GM19455 (cell line): ENCODE results near the gene CFAP77.

Experiments
- ATAC-seq: cut with Tn5 transposase; IDR thresholded peaks from one replicate; pipeline ENCODE4 v1.9.1; 2021; ENCODE audit not compliant: unreplicated experiment

CFAP77 gene

DNA sequence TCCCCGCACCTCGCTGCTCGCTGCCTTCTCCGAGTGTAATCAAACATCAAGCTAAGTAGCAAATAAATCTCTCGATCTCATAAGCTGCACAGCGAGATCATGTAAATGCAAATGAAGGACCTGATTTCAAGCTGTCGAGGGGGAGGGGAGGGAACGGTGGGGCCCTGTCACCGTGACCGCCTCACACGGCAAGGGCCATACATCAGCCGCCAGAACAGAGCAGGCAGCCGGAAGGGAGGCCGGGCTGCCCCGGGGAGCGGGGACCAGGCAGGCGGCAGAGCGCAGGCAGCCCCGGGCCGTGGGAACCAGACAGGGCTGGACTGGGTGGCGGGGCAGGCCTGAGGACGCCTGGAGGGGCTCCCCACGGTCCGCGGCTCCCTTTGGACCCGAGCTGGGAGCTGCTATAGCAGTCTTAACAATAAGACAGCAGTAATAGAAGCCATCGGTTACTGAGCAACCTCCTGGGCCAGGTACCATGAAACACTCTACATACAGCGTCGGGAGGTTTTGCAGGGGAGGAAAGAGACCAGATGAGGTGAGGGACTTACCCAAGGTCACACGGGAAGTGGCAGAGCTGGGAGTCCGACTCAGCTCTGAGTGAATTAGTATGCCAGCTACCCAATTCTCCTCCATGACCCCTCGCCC is 76.8 kb downstream of the CFAP77 start:
- no peak for ATAC-seq

- no peak for ATAC-seq
Observed at GRCh38 chr9:132487351-132487791, 77.4 kb downstream of the CFAP77 start.

DNA sequence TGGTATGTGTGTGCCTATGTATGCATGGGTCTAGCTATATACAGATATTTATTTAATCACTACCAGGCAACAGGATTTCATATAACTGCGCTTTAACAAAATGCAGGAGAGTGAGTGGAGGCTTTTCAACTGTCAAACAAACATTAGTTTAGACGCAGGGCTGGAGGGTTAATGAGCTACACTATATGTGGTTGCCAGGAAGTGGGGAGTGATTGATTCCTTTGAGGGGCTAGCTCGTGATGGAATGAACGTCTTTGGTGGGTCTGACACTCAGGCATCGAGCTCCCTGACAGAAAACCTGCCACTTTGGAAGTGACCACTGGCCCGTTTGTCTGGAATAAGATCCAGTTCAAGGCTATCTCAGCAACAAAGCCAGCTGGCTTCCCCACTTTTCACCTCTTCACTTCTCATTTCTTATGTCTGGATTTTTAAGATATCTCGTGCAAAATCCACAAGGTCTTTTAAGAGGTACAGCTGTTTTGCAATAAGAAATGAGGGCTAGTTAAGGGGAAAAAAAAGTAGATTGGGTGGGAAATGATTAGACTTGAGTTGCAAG is 78.0 kb downstream of the CFAP77 start:
- no peak for ATAC-seq

DNA sequence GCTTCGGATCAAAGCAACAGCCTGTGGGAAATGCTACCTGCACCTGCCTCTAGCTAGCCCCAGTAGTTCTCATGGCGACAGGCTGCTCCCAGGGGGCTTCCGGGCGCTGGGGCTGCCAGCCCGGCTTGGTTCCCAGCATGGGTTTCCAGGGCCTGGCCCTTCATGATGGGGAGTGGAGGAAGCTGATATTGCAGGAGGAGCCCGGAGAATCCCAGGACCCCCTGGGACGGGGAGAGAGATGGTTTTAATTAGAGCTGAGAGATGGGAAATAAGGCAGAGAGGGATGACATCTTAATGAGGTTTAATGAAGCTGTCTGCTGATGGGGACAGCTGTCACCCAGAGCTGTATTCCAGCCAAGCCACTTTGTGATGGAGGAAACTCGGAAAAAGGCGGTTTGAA is 78.6 kb downstream of the CFAP77 start:
- no peak for ATAC-seq

- no peak for ATAC-seq
Observed at GRCh38 chr9:132489536-132489935, 79.5 kb downstream of the CFAP77 start.

- ATAC-seq = no peak
Observed at GRCh38 chr9:132494857-132495256, 84.8 kb downstream of the CFAP77 start.

GRCh38 chr9:132497731-132498130 is 87.7 kb downstream of the CFAP77 start:
- no peak for ATAC-seq

DNA sequence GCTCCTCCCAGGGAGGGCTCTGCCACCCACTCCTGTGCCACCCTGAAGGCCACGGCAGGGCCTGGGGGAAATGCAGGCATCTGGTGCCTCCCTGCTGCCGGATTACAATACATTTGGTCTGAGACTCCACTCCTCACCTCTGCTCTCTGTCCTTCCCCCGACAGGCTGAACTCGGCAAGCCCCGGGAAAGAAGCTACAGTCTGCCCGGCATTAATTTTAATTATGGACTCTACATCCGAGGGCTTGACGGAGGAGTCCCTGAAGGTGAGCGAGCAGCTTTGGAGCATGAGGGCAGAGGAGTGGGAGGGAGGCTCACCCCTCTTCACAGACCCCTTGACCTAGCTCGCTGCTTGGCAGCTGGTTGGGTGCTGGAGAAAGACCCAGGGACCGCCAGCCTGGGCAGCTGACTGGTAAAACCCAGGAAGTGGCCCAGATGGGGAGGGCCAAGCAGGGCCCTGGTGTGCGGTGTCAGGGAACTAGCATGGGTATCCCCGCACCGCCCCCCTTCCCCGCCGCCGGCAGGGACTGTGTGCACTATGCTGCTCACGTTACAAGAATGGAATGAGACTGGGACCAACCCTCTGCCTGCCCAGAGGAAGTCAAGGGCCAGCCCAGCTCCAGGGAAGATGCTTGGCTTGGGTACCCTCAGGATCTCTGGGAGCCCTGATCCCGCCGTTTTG is 88.7 kb downstream of the CFAP77 start:
- ATAC-seq = no peak

- ATAC-seq = no peak
Observed at GRCh38 chr9:132499251-132499650, 89.2 kb downstream of the CFAP77 start.

DNA sequence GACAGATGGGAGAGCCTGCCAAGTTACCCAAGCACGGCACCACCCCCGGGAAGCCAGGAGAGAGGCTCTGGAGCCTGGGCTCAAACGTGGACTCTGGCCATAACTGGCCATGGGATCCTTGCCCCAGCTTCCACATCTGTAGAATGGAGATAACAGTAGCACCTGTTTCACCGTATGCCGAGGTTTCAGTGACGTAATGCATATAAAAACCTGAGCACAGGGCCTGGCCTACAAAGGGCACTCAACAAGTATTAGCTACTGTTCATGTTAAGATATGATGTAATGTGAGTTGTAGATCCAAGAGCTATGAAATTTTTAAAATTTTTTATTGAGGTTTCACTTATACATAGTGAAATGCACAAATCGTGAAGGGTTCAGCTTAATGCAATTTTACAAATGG is 90.2 kb downstream of the CFAP77 start:
- ATAC-seq = no peak

DNA sequence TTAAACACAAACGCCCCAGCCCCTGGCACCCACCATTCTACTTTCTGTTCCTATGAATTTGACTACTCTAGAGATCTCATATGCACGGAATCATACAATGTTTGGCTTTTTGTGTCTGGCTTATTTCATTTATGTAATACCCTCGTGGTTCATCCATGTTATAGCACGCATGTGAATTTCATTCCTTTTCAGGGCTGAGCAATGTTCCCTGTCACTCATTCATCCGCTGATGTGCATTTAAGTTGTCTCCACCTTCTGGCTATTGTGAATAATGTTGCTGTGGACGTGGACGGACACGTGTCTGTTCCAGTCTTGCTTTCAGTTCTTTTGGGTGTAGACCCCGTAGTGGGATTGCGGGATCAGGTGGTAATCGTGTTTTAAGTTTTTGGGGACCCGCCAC is 92.5 kb downstream of the CFAP77 start:
- ATAC-seq = no peak

DNA sequence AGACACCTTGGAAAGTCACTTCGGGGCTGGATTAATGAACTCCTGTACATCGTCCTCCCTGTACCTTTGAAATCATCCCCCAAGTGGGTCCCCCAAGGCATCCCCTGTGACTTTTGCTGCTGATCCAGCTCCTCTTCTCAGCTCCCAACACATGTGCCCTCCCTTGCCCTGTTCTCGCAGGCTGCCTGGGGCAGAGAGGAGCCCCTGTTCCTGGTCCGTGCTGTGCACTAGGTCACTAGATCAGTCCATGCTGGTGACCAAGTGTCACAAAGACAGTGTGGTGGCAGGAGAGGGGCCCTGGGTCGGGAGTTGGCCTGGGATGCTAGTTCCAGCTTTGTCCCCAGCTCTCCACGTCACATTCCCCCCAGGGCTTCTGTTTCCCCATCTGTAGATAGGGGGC is 93.1 kb downstream of the CFAP77 start:
- no peak for ATAC-seq

GRCh38 chr9:132504488-132504887 is 94.5 kb downstream of the CFAP77 start:
- no peak for ATAC-seq

DNA sequence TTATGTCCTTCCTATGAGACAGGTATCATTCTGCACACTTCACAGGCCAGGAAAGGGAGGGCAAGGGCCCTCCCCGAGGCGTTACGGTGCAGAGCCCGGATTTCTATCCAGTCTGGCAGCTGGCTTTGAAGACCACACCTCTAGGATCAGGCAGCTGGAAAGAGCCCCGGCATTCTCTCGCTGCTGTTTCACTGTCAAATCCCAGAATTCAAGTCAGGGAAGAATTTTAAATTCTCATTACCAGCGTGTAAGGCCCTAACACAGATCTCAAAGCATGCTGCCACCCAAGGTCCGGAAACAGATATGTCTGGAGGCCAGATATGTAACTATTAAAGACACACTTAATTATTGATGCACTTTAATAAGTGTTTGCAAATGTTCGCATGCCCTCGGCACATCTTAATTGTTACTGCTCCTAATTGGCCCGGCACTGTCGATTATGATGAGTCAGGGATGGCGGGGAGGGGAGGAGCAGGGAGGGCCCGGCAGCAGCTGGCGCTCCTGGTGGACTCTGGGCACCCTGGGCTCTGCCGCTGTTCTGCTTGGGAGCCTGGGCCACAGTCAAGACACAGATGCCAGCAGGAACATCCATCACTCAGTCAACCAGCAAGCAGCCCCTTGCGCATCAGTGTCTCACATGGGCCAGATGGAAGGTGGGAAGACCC is 96.1 kb downstream of the CFAP77 start:
- no peak for ATAC-seq

DNA sequence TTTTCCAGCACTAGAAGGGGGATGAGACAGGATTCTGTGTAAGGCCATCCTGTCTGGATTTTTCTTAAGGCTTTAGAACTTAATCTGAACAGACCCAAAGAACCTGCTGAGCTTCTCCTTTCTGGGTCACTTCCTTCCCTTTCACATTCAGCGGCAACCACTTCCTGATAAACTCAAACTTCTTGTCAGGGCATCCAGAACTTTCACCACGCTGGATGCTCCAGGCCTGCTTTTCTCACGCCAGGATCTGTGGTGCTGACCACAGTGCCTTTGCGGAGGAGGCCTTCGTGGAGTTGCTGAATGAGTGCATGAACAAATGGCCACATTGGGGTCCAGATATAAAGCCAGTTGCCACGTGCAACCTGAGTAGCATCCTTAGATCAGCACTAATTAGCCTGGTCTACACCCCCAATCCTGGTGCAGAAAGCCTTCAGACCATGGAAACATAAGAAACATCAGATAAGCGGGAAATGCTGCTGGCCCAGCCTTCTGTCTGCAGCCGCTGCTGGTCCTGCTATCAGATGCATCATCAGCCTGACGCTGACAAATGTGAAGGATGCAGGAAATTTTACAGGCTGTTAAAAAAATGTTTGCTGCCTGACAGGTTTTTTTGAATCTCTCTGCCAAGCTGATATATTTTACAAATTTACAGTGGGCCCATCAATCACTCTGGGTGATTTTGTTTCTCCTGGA is 97.1 kb downstream of the CFAP77 start:
- no peak for ATAC-seq

DNA sequence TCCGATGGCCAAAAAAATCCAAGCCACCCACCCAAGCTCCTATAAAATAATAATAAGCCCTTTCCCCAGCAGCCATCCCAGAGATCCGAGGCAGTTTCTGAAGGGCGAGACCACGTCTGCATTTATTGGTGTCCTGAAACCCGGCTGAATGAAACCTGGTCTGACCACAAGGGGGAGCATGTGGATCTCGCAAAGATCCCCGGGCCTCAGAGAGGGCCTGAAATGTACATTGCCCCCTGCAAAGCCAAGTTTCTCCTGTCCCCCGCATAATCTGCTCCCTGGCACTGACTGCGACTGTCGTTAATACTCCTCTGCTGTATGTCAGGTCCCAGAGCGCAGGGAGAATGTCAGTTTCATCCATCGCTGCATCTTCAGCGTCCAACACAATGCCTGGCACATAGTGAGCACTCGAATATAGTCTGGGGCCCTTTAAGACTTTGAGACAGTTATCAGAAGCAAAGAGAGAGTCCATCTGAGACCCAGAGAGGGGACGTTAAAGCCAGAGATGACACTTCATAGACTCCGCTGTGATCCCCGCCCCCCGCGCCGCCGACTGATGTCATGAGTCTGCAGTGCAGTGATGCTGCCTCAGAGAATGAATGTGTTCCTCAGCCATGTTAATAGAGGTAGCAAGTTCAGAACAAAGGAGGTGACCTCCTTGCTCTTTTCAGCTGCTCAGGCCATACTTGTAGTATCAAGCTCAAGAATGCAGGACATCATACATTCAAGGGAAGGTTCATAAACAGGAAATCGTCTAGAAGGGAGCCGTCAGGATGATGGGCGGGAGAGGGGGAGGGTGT is 97.9 kb downstream of the CFAP77 start:
- ATAC-seq = no peak

- no peak for ATAC-seq
Observed at GRCh38 chr9:132509928-132510874, 100.2 kb downstream of the CFAP77 start.

GRCh38 chr9:132511191-132511999 is 101.4 kb downstream of the CFAP77 start:
- ATAC-seq = no peak

DNA sequence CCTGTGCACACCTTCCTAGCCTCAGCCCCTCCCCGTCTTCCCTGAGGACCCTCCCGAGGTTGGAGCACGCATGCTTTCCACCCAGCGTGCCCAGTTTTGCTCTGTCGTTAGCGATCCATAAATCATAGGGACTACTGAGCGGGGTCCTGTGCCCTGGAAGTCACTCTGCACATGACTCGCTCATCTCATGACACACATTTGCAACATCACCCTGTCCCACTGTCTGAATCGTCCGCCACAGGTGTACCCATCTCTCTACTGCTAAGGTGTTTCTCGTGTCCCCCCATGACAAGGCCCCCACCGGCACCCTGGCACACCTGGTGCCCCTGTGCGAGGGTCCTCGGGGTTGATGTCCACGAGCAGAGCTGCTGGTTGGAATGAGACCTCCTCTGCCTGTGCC is 103.4 kb downstream of the CFAP77 start:
- no peak for ATAC-seq
